PC-3 (cell line): ENCODE measurements around the gene CHP2.
A peak's percentile ranks its signal among the peaks of the same experiment; 100 is the strongest.

Experiments
- CTCF ChIP-seq: fragments of 300-600 bp; sonication (generic); conservative IDR thresholded peaks from 2 replicates; pipeline ENCODE4 v1.5.1; 2017; ENCODE audit warnings: antibody characterized with exemption, low read depth, mild to moderate bottlenecking, low read length
- EZH2 ChIP-seq: fragments of 300-600 bp; sonication (generic); IDR thresholded peaks from one replicate; pipeline ENCODE4 v1.6.1; 2017; ENCODE audit warnings: antibody characterized with exemption, mild to moderate bottlenecking, low read length; ENCODE audit not compliant: unreplicated experiment

GRCh38 chr16:23803591-23804123, 48.8 kb downstream of the CHP2 start:
- TF ChIP-seq CTCF = peak; percentile 59
- no peak for TF ChIP-seq EZH2
